ENCODE measurements around the gene KCNK7. TPM values are rescaled to one million over a fixed set of nuclear protein-coding genes. Genes with fewer than 3 reads are reported as not detected.

KCNK7 gene
- total RNA-seq, 1 experiment from 2014 or later, result 0.69 TPM

GRCh38 chr11:65615950-65616574 lies 20.5 kb upstream of the KCNK7 start:
- in situ Hi-C loops (cut with HindIII; ENCODE audit: low pct_unique_long_range_greater_than_20kb, low sequenced_read_pairs), result no loop called here
- no peaks in the 10 kb centered on the region for H3K27me3 ChIP-seq (ENCODE audit: control insufficient read depth, insufficient read depth, low read length)
- DNase-seq (ENCODE audit: low read depth, low spot score) (no peak), ATAC-seq (peak; percentile 16)
- peak overlapping the region; percentile 89 for H3K27ac ChIP-seq (ENCODE audit: low read length)
- ChIA-PET CTCF (interaction anchor here (1.1 kb wide), 1 partner anchor 22 kb away, joined by 3 read pairs; the partner anchor contains the start of gene SIPA1), POLR2A (interaction anchor here (0.6 kb wide), 1 partner anchor 38 kb away, joined by 4 read pairs; no protein-coding TSS in a partner anchor)
- H3K36me3 ChIP-seq (ENCODE audit: control insufficient read depth, insufficient read depth, low read length), result peaks cover 19% of the 10 kb centered on the region
- H3K4me1 ChIP-seq (ENCODE audit: control insufficient read depth, insufficient read depth, low read length), result peaks cover 33% of the 10 kb centered on the region
- intact Hi-C loops (cut with micrococcal nuclease; ENCODE audit: unreplicated experiment), result loop anchor here (2.0 kb wide), 1 partner anchor 39 kb away; the partner anchor contains the start of gene EHBP1L1
- H3K9me3 ChIP-seq (ENCODE audit: control insufficient read depth, insufficient read depth, low read depth, low read length), result no peaks in the 10 kb centered on the region
- TF ChIP-seq SIN3A (IDR thresholded peaks at IDR 0.05; ENCODE audit: borderline replicate concordance, insufficient read depth, low read depth, low read length) (0 out of 2 replicates have a peak, but pooled peaks have one; percentile 29), TCF7L2 (IDR thresholded peaks at IDR 0.05; ENCODE audit: low read depth, low read length) (no peak), POLR2AphosphoS5 (IDR thresholded peaks at IDR 0.05; ENCODE audit: low read depth, low read length) (no peak), CTCF (IDR thresholded peaks at IDR 0.05) (no peak), REST (IDR thresholded peaks at IDR 0.05; ENCODE audit: insufficient read depth in 1 of 2, low read depth in 2 of 2, low read length in 1 of 2) (no peak)
- no TSS peak for BruUV-seq (replicated peaks)
- H3K4me3 ChIP-seq (ENCODE audit: low read depth in 2 of 2, low read length in 2 of 2), result peak overlapping the region; percentile 88 to 97

GRCh38 chr11:65615229-65615949 lies 19.8 kb upstream of the KCNK7 start, which contains the start of gene PCNX3:
Gene PCNX3 (plus strand): TSS chr11:65615776. CDS start chr11:65616312, 536 bp downstream.
- ChIA-PET CTCF (interaction anchor here (0.7 to 1.2 kb wide), 3 partner anchors 23 to 43 kb away, joined by 3 to 5 read pairs (median 4); partner anchors contain the start of genes EHBP1L1, FAM89B and SIPA1), POLR2A (interaction anchor here (0.6 to 1.0 kb wide), 3 partner anchors 8 to 44 kb away, joined by 3 to 5 read pairs (median 4); no protein-coding TSS in a partner anchor)
- ATAC-seq (peak; percentile 88), DNase-seq (ENCODE audit: low read depth, low spot score) (peak; percentile 100)
- Histone ChIP-seq H3K36me3 (ENCODE audit: control insufficient read depth, insufficient read depth, low read length) (peaks cover 18% of the 10 kb centered on the region), H3K4me1 (ENCODE audit: control insufficient read depth, insufficient read depth, low read length) (peaks cover 40% of the 10 kb centered on the region), H3K27ac (ENCODE audit: low read length) (peak within 1 kb of the TSS; percentile 92), H3K27me3 (ENCODE audit: control insufficient read depth, insufficient read depth, low read length) (no peaks in the 10 kb centered on the region), H3K4me3 (ENCODE audit: low read depth in 2 of 2, low read length in 2 of 2) (peak within 1 kb of the TSS; percentile 88 to 97), H3K9me3 (ENCODE audit: control insufficient read depth, insufficient read depth, low read depth, low read length) (no peaks in the 10 kb centered on the region)
- in situ Hi-C loops (cut with HindIII; ENCODE audit: low pct_unique_long_range_greater_than_20kb, low sequenced_read_pairs) (no loop called here), intact Hi-C loops (cut with micrococcal nuclease; ENCODE audit: unreplicated experiment) (loop anchor here (2.0 kb wide), 1 partner anchor 39 kb away; the partner anchor contains the start of gene EHBP1L1)
- no TSS peak for BruUV-seq (replicated peaks)
- TF ChIP-seq CTCF (IDR thresholded peaks at IDR 0.05) (no peak), TCF7L2 (IDR thresholded peaks at IDR 0.05; ENCODE audit: low read depth, low read length) (0 out of 2 replicates have a peak, but pooled peaks have one; percentile 13), POLR2AphosphoS5 (IDR thresholded peaks at IDR 0.05; ENCODE audit: low read depth, low read length) (peak; percentile 74), REST (IDR thresholded peaks at IDR 0.05; ENCODE audit: insufficient read depth in 1 of 2, low read depth in 2 of 2, low read length in 1 of 2) (peak in 1 of 2 experiments; percentile 46; a peak in 1 of 4 replicates), SIN3A (IDR thresholded peaks at IDR 0.05; ENCODE audit: borderline replicate concordance, insufficient read depth, low read depth, low read length) (0 out of 2 replicates have a peak, but pooled peaks have one; percentile 47)

Measured in Panc1 (cell line).